PC-3 (cell line): Measurements from ENCODE around the gene CYP17A1. TPM values are rescaled to one million over a fixed set of nuclear protein-coding genes. Genes with fewer than 3 reads are reported as not detected.

Experiments
- ATAC-seq: fragments of 200-7000 bp; cut with Tn5 transposase; 2 replicates; pipeline ENCODE4 v1.9.1; 2020; ENCODE audit warnings: mild to moderate bottlenecking, moderate library complexity
- BruUV-seq: library from RNA; stranded (reverse); fragments of 400-500 nt; replicated peaks from 2 replicates; lab custom pipeline; 2021; lab: Mats Ljungman, UMichigan
- CTCF ChIA-PET: fragments of 300-600 bp; sonication (Branson Sonifier 250); formaldehyde crosslinking; loops from one replicate; lab custom pipeline; 2022; ENCODE audit warnings: antibody characterized with exemption; lab: Charles Lee
- POLR2A ChIA-PET: fragments of 300-600 bp; sonication (Branson Sonifier 250); formaldehyde crosslinking; loops from one replicate; lab custom pipeline; 2022; ENCODE audit warnings: antibody characterized with exemption; ENCODE audit not compliant: unreplicated experiment; lab: Charles Lee
- DNase-seq: peaks from one replicate; pipeline ENCODE4 v3.0.0-alpha.2; 2015
- H2AFZ ChIP-seq: fragments of 300-600 bp; sonication (generic); 2 replicates; pipeline ENCODE4 v1.6.0; 2016; ENCODE audit warnings: antibody characterized with exemption, low read length
- H3F3A ChIP-seq: fragments of 300-600 bp; sonication (generic); one replicate; pipeline ENCODE4 v1.6.0; 2017; ENCODE audit warnings: antibody characterized with exemption, low read length, control low read depth, mild to moderate bottlenecking; ENCODE audit not compliant: unreplicated experiment
- H3K27ac ChIP-seq: fragments of 300-600 bp; sonication (generic); 2 replicates; pipeline ENCODE4 v1.5.1; 2016; ENCODE audit warnings: mild to moderate bottlenecking, low read length
- H3K27me3 ChIP-seq: fragments of 300-600 bp; sonication (generic); 2 replicates; pipeline ENCODE4 v1.6.1; 2016; ENCODE audit warnings: low read length, mixed read lengths
- H3K36me3 ChIP-seq: fragments of 300-600 bp; sonication (generic); 2 replicates; pipeline ENCODE4 v1.6.1; 2016; ENCODE audit warnings: low read depth, mixed run types, low read length, mixed read lengths
- H3K4me1 ChIP-seq: fragments of 300-600 bp; sonication (generic); 2 replicates; pipeline ENCODE4 v1.5.1; 2016; ENCODE audit warnings: low read length; ENCODE audit not compliant: insufficient read depth
- H3K4me2 ChIP-seq: fragments of 300-600 bp; sonication (generic); 2 replicates; pipeline ENCODE4 v1.6.0; 2016; ENCODE audit warnings: low read length
- H3K4me3 ChIP-seq: fragments of 300-600 bp; sonication (generic); 2 replicates; pipeline ENCODE4 v1.5.1; 2016; ENCODE audit warnings: mild to moderate bottlenecking, low read length, mixed read lengths
- H3K79me2 ChIP-seq: fragments of 300-600 bp; sonication (generic); 2 replicates; pipeline ENCODE4 v1.6.1; 2017; ENCODE audit warnings: low read length, mixed read lengths
- H3K9ac ChIP-seq: fragments of 300-600 bp; sonication (generic); 2 replicates; pipeline ENCODE4 v1.6.0; 2016; ENCODE audit warnings: mild to moderate bottlenecking, low read length
- H3K9me2 ChIP-seq: fragments of 300-600 bp; sonication (generic); replicated peaks from 2 replicates; pipeline ENCODE4 v1.6.1; 2016; ENCODE audit warnings: mixed run types, low read length, mixed read lengths
- H3K9me3 ChIP-seq: fragments of 300-600 bp; sonication (generic); 2 replicates; pipeline ENCODE4 v1.6.1; 2016; ENCODE audit warnings: low read length, mixed read lengths
- H4K20me1 ChIP-seq: fragments of 300-600 bp; sonication (generic); 2 replicates; pipeline ENCODE4 v1.6.1; 2016; ENCODE audit warnings: low read length, mixed read lengths
- EZH2 ChIP-seq: fragments of 300-600 bp; sonication (generic); IDR thresholded peaks from one replicate; pipeline ENCODE4 v1.6.1; 2017; ENCODE audit warnings: antibody characterized with exemption, mild to moderate bottlenecking, low read length; ENCODE audit not compliant: unreplicated experiment
- EZH2phosphoT487 ChIP-seq: fragments of 300-600 bp; sonication (generic); IDR thresholded peaks from 2 replicates; pipeline ENCODE4 v1.6.1; 2018; ENCODE audit warnings: mild to moderate bottlenecking, antibody characterized with exemption, low read length, borderline replicate concordance
- intact Hi-C: fragments of 100-400 bp; cut with micrococcal nuclease; formaldehyde crosslinking; loops from 2 replicates; pipeline ENCODE4 v1.9.0; 2023
- total RNA-seq: library from RNA; depleted of rRNA; stranded (reverse); fragments of >200 nt; gene quantifications from 2 replicates; pipeline ENCODE4 v1.2.3, GENCODE V29; 2014
- TF ChIP-seq, protein P1 (sequence below): fragments of 300-600 bp; sonication (generic); conservative IDR thresholded peaks from 2 replicates; pipeline ENCODE4 v1.5.1; 2017; ENCODE audit warnings: antibody characterized with exemption, low read depth, mild to moderate bottlenecking, low read length

The CYP17A1 gene
- total RNA-seq, 1 experiment from 2014 or later, result not detected

GRCh38 chr10:102865620-102866019 is 28.4 kb upstream of the CYP17A1 start:
- H3K9me3 ChIP-seq, result no peaks in the 10 kb centered on the region
- no peak overlapping the region for H2AFZ ChIP-seq
- intact Hi-C loops, result no loop called here
- DNase-seq (no peak), ATAC-seq (no peak)
- H3K79me2 ChIP-seq, result no peaks in the 10 kb centered on the region
- no peaks in the 10 kb centered on the region; the same call in 1 of the 2 replicates for H3K36me3 ChIP-seq
- H3K9ac ChIP-seq, result no peak overlapping the region
- no peaks in the 10 kb centered on the region for H4K20me1 ChIP-seq
- no peaks in the 10 kb centered on the region for H3K27me3 ChIP-seq
- H3K4me1 ChIP-seq, result no peaks in the 10 kb centered on the region
- TF ChIP-seq, protein P1, sequence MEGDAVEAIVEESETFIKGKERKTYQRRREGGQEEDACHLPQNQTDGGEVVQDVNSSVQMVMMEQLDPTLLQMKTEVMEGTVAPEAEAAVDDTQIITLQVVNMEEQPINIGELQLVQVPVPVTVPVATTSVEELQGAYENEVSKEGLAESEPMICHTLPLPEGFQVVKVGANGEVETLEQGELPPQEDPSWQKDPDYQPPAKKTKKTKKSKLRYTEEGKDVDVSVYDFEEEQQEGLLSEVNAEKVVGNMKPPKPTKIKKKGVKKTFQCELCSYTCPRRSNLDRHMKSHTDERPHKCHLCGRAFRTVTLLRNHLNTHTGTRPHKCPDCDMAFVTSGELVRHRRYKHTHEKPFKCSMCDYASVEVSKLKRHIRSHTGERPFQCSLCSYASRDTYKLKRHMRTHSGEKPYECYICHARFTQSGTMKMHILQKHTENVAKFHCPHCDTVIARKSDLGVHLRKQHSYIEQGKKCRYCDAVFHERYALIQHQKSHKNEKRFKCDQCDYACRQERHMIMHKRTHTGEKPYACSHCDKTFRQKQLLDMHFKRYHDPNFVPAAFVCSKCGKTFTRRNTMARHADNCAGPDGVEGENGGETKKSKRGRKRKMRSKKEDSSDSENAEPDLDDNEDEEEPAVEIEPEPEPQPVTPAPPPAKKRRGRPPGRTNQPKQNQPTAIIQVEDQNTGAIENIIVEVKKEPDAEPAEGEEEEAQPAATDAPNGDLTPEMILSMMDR, result no peak
- no peak for TF ChIP-seq EZH2phosphoT487
- no peak for TF ChIP-seq EZH2
- no TSS peak for BruUV-seq
- H3F3A ChIP-seq, result no peaks in the 10 kb centered on the region
- POLR2A ChIA-PET, result no interaction called here
- H3K27ac ChIP-seq, result no peak overlapping the region
- no peak overlapping the region for H3K4me3 ChIP-seq
- CTCF ChIA-PET, result no interaction called here
- H3K4me2 ChIP-seq, result no peak overlapping the region
- H3K9me2 ChIP-seq, result no peaks in the 10 kb centered on the region

- no peaks in the 10 kb centered on the region for H3F3A ChIP-seq
- H3K27ac ChIP-seq, result no peak overlapping the region
- no peak overlapping the region for H3K4me2 ChIP-seq
- H3K36me3 ChIP-seq, result no peaks in the 10 kb centered on the region; the same call in 1 of the 2 replicates
- no peak overlapping the region for H3K4me3 ChIP-seq
- H3K9me3 ChIP-seq, result no peaks in the 10 kb centered on the region
- no peak overlapping the region for H2AFZ ChIP-seq
- H3K4me1 ChIP-seq, result no peaks in the 10 kb centered on the region
- H3K27me3 ChIP-seq, result no peaks in the 10 kb centered on the region
- no peaks in the 10 kb centered on the region for H3K9me2 ChIP-seq
- POLR2A ChIA-PET, result no interaction called here
- CTCF ChIA-PET, result no interaction called here
- intact Hi-C loops, result no loop called here
- TSS peak; percentile 37 for BruUV-seq
- ATAC-seq, result no peak
- H3K79me2 ChIP-seq, result no peaks in the 10 kb centered on the region
- no peak overlapping the region for H3K9ac ChIP-seq
- DNase-seq, result no peak
- no peaks in the 10 kb centered on the region for H4K20me1 ChIP-seq
- TF ChIP-seq, protein P1, result no peak
- TF ChIP-seq EZH2, result no peak
- no peak for TF ChIP-seq EZH2phosphoT487
These were observed 26.4 kb upstream of the CYP17A1 start for GRCh38 chr10:102863660-102864059.

GRCh38 chr10:102859911-102860310 is 22.7 kb upstream of the CYP17A1 start:
- DNase-seq (no peak), ATAC-seq (no peak)
- BruUV-seq, result no TSS peak
- TF ChIP-seq EZH2phosphoT487 (no peak), EZH2 (no peak)
- TF ChIP-seq, protein P1, result no peak
- intact Hi-C loops, result no loop called here
- no peaks in the 10 kb centered on the region for H3F3A ChIP-seq
- H4K20me1 ChIP-seq, result no peaks in the 10 kb centered on the region
- ChIA-PET CTCF (no interaction called here), POLR2A (no interaction called here)
- H3K79me2 ChIP-seq, result peaks cover 22% of the 10 kb centered on the region
- no peaks in the 10 kb centered on the region for H3K4me1 ChIP-seq
- no peaks in the 10 kb centered on the region; the same call in 1 of the 2 replicates for H3K36me3 ChIP-seq
- H3K27me3 ChIP-seq, result no peaks in the 10 kb centered on the region
- no peak overlapping the region for H3K27ac ChIP-seq
- H3K9me2 ChIP-seq, result no peaks in the 10 kb centered on the region
- H2AFZ ChIP-seq, result no peak overlapping the region
- no peaks in the 10 kb centered on the region for H3K9me3 ChIP-seq
- H3K4me3 ChIP-seq, result no peak overlapping the region
- H3K4me2 ChIP-seq, result no peak overlapping the region
- H3K9ac ChIP-seq, result no peak overlapping the region
